CD4-positive, alpha-beta T cell (primary cell): Measurements from ENCODE around the gene ICOS. TPM values are rescaled to one million over a fixed set of nuclear protein-coding genes. Genes with fewer than 3 reads are reported as not detected.

Experiments used
- ATAC-seq: fragments of 200-7000 bp; cut with Tn5 transposase; one replicate; pipeline ENCODE4 v1.10.0; 2022; ENCODE audit warnings: mild to moderate bottlenecking; ENCODE audit not compliant: poor library complexity
- CTCF ChIA-PET: fragments of 350-600 bp; sonication (Branson Sonifier 250); formaldehyde crosslinking; loops from one replicate; lab custom pipeline; 2021; ENCODE audit warnings: antibody characterized with exemption, inconsistent platforms; lab: Charles Lee
- POLR2A ChIA-PET: fragments of 350-600 bp; sonication (Branson Sonifier 250); formaldehyde crosslinking; loops from one replicate; lab custom pipeline; 2021; ENCODE audit warnings: antibody characterized with exemption, inconsistent platforms; lab: Charles Lee
- DNase-seq, 14 experiments: peaks; one replicate each; pipeline ENCODE4 v3.0.0-alpha.2; 2013 to 2020; ENCODE audit warnings: mixed read lengths in 2 of 14
- H3K27ac ChIP-seq, 2 donors: one replicate each; pipeline versions ENCODE4 v1.5.1 to v1.7.0; 2013; ENCODE audit warnings: low read length in 2 of 2, low read depth in 1 of 2, mild to moderate bottlenecking in 1 of 2
- H3K27me3 ChIP-seq, 2 experiments: 1 replicate in 1 of 2; 2 replicates in 1 of 2; pipeline versions ENCODE4 v1.6.1 to v1.7.0; 2013; ENCODE audit warnings: low read length in 2 of 2, control low read depth in 1 of 2, mild to moderate bottlenecking in 1 of 2, moderate library complexity in 1 of 2; ENCODE audit not compliant: insufficient read depth in 2 of 2, control insufficient read depth in 1 of 2
- H3K36me3 ChIP-seq: one replicate; pipeline ENCODE4 v1.6.1; 2013; ENCODE audit warnings: low read length, control low read depth; ENCODE audit not compliant: insufficient read depth
- H3K4me1 ChIP-seq: one replicate; pipeline ENCODE4 v1.6.1; 2013; ENCODE audit warnings: low read length, control low read depth; ENCODE audit not compliant: insufficient read depth
- H3K4me3 ChIP-seq: one replicate; pipeline ENCODE4 v1.5.1; 2013; ENCODE audit warnings: mild to moderate bottlenecking, low read length, moderate library complexity
- H3K9me3 ChIP-seq, 2 experiments: 1 replicate in 1 of 2; 2 replicates in 1 of 2; pipeline versions ENCODE4 v1.6.1 to v1.7.0; 2013; ENCODE audit warnings: low read length in 2 of 2, mild to moderate bottlenecking in 2 of 2, control low read depth in 1 of 2, moderate library complexity in 1 of 2; ENCODE audit not compliant: control insufficient read depth in 1 of 2, insufficient read depth in 1 of 2
- H3K27ac Mint-ChIP-seq: one replicate; pipeline ENCODE4 v1.8.0; 2020; ENCODE audit warnings: mixed read lengths
- H3K27me3 Mint-ChIP-seq: one replicate; pipeline ENCODE4 v1.8.0; 2021; ENCODE audit warnings: mixed read lengths
- H3K36me3 Mint-ChIP-seq: one replicate; pipeline ENCODE4 v1.8.0; 2021; ENCODE audit warnings: low read depth, mixed read lengths
- H3K4me1 Mint-ChIP-seq: one replicate; pipeline ENCODE4 v1.8.0; 2021; ENCODE audit warnings: low read depth, mixed read lengths
- H3K4me3 Mint-ChIP-seq: one replicate; pipeline ENCODE4 v1.8.0; 2020; ENCODE audit warnings: mild to moderate bottlenecking, mixed read lengths
- H3K9me3 Mint-ChIP-seq: one replicate; pipeline ENCODE4 v1.8.0; 2020; ENCODE audit warnings: mixed read lengths
- CTCF ChIP-seq: fragments of 200-600 bp; IDR thresholded peaks from one replicate; pipeline ENCODE4 v1.8.0; 2022; ENCODE audit warnings: antibody characterized with exemption, mild to moderate bottlenecking
- intact Hi-C, 2 experiments: fragments of 100-400 bp; cut with DNase I in 1 of 2; cut with micrococcal nuclease in 1 of 2; formaldehyde crosslinking; loops; one replicate each; pipeline versions ENCODE4 v1.15.1 to v1.9.0; 2023 to 2025; cut with DNase I, micrococcal nuclease
- total RNA-seq, 174 experiments: library from RNA in 2 of 174; stranded (reverse) in 2 of 174; gene quantifications; one replicate each; pipeline ENCODE4 v1.2.3 and lab custom pipeline; 2021 to 2026

ICOS gene
- total RNA-seq, 2 experiments from 2014 or later: 93.3 to 98.1 TPM

DNA sequence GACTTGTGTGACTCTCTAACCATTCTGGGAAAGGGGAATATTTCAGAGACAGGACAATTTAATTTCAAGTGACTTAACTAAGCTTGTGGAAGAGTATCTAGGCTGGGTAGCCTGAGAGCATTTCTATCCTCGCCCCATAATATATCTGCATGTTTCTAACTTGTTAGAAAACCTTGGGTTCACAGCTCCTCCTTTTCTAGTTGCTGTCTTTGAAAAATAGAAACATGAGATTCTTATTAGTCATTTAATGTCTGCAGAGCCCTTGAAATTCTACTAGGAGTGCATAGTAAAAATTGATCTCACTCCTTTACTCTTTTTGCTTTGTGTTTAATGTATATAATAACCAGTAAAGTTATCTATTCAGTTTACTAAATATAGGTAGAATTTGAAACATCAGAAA, 46.6 kb upstream of the ICOS start:
- no peaks in the 10 kb centered on the region for H3K9me3 Mint-ChIP-seq
- DNase-seq: no peak
- H3K4me1 Mint-ChIP-seq: no peaks in the 10 kb centered on the region
- TF ChIP-seq CTCF: no peak
- no peak overlapping the region for H3K4me3 Mint-ChIP-seq
- CTCF ChIA-PET: interaction anchor here (0.7 kb wide), 1 partner anchor 34 kb away, joined by 3 read pairs; no protein-coding TSS in a partner anchor
- no peaks in the 10 kb centered on the region for H3K27me3 Mint-ChIP-seq
- Histone ChIP-seq H3K36me3 (no peaks in the 10 kb centered on the region), H3K27ac (no peak overlapping the region), H3K4me3 (no peak overlapping the region), H3K27me3 (no peaks in the 10 kb centered on the region), H3K4me1 (no peaks in the 10 kb centered on the region), H3K9me3 (no peaks in the 10 kb centered on the region)
- ATAC-seq: no peak
- POLR2A ChIA-PET: no interaction called here
- intact Hi-C loops: loop anchor here in 1 of 2 experiments (5.0 kb wide), 1 partner anchor 43 kb away; no protein-coding TSS in a partner anchor
- no peak overlapping the region for H3K27ac Mint-ChIP-seq
- no peaks in the 10 kb centered on the region for H3K36me3 Mint-ChIP-seq

- no peak overlapping the region for H3K27ac ChIP-seq
- POLR2A ChIA-PET: no interaction called here
- DNase-seq: no peak
- H3K36me3 ChIP-seq: no peaks in the 10 kb centered on the region
- no peak for ATAC-seq
- no peaks in the 10 kb centered on the region for H3K4me1 ChIP-seq
- CTCF ChIA-PET: no interaction called here
- no peaks in the 10 kb centered on the region for H3K9me3 ChIP-seq
- no peaks in the 10 kb centered on the region for H3K4me1 Mint-ChIP-seq
- no peaks in the 10 kb centered on the region for H3K27me3 ChIP-seq
- TF ChIP-seq CTCF: no peak
- no peaks in the 10 kb centered on the region for H3K36me3 Mint-ChIP-seq
- H3K9me3 Mint-ChIP-seq: no peaks in the 10 kb centered on the region
- intact Hi-C loops: loop anchor here in 1 of 2 experiments (5.0 kb wide), 1 partner anchor 43 kb away; no protein-coding TSS in a partner anchor
- H3K27ac Mint-ChIP-seq: no peak overlapping the region
- H3K27me3 Mint-ChIP-seq: no peaks in the 10 kb centered on the region
- H3K4me3 ChIP-seq: no peak overlapping the region
- no peak overlapping the region for H3K4me3 Mint-ChIP-seq
Observed at GRCh38 chr2:203890733-203891132, 45.8 kb upstream of the ICOS start.

DNA sequence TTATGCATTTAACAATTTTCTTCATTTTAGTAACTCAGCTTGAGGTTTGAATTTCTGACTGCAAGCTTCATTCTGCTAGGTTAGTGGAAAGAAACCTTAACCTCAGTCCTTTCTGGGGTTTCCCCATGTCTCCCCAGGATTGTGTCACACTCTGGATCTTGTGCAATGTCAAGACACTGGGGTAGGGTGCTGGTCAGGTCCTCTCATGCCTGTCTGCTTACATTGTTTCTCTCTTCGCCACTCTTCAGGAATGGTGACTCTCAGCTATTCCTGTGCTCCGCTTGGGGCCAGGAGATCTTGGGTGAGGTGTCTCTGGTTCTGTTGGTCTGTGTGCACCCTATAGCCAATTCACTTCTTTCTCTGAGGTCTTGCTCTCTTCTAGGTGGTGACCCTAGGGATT, 45.1 kb upstream of the ICOS start:
- peak in 2 of 14 experiments; percentile 59 to 64 for DNase-seq

More for the DNA sequence above, 45.1 kb upstream of the ICOS start:
- TF ChIP-seq CTCF: no peak
- H3K4me1 ChIP-seq: no peaks in the 10 kb centered on the region
- H3K27me3 ChIP-seq: no peaks in the 10 kb centered on the region
- Mint-ChIP-seq H3K9me3 (no peaks in the 10 kb centered on the region), H3K4me1 (no peaks in the 10 kb centered on the region), H3K4me3 (no peak overlapping the region), H3K27ac (no peak overlapping the region), H3K36me3 (no peaks in the 10 kb centered on the region), H3K27me3 (no peaks in the 10 kb centered on the region)
- POLR2A ChIA-PET: no interaction called here
- no peak for ATAC-seq
- no peaks in the 10 kb centered on the region for H3K36me3 ChIP-seq
- CTCF ChIA-PET: interaction anchor here (1.6 kb wide), 1 partner anchor 76 kb away, joined by 3 read pairs; no protein-coding TSS in a partner anchor
- no peak overlapping the region for H3K27ac ChIP-seq
- H3K4me3 ChIP-seq: no peak overlapping the region
- intact Hi-C loops: loop anchor here in 1 of 2 experiments (5.0 kb wide), 1 partner anchor 44 kb away; no protein-coding TSS in a partner anchor
- no peaks in the 10 kb centered on the region for H3K9me3 ChIP-seq
